Tibial nerve (tissue), 3 donors: ENCODE data around the gene GNA14.

Experiments
- CTCF ChIP-seq, 5 experiments: fragments of 200-600 bp in 3 of 5; fragments of 450-650 bp in 2 of 5; sonication (generic) in 3 of 5; IDR thresholded peaks; one replicate each; pipeline ENCODE4 v1.5.1; 2016 to 2019; ENCODE audit warnings: antibody characterized with exemption in 5 of 5, mild to moderate bottlenecking in 3 of 5, moderate library complexity in 2 of 5
- POLR2A ChIP-seq, 2 donors: fragments of 450-650 bp; IDR thresholded peaks; one replicate each; pipeline ENCODE4 v1.6.1; 2017; ENCODE audit warnings: antibody characterized with exemption in 2 of 2, mild to moderate bottlenecking in 2 of 2, moderate library complexity in 2 of 2

- no peak for TF ChIP-seq POLR2A (IDR thresholded peaks at IDR 0.05)
- TF ChIP-seq CTCF (IDR thresholded peaks at IDR 0.05): no peak
Observed at GRCh38 chr9:77508396-77508795, 139.7 kb downstream of the GNA14 start.
